H9 (cell line): ENCODE measurements around the gene TCF4. TPM values are rescaled to one million over a fixed set of nuclear protein-coding genes. Genes with fewer than 3 reads are reported as not detected.

ENCODE experiments used
- DNase-seq: peaks from one replicate; pipeline ENCODE4 v3.0.0-alpha.2; 2017
- H2AFZ ChIP-seq: one replicate; pipeline ENCODE4 v1.6.1; 2013; ENCODE audit warnings: mild to moderate bottlenecking, low read length, control low read depth, moderate library complexity
- H2AK5ac ChIP-seq: 2 replicates; pipeline ENCODE4 v1.6.1; 2013; ENCODE audit warnings: low read length, control low read depth, mixed read lengths; ENCODE audit not compliant: insufficient read length
- H2BK120ac ChIP-seq: one replicate; pipeline ENCODE4 v1.6.1; 2013; ENCODE audit warnings: low read depth, mild to moderate bottlenecking, low read length, control low read depth, inconsistent platforms; ENCODE audit not compliant: poor library complexity, severe bottlenecking
- H2BK12ac ChIP-seq: 2 replicates; pipeline ENCODE4 v1.6.1; 2013; ENCODE audit warnings: low read length, control low read depth, mixed read lengths, low read depth; ENCODE audit not compliant: insufficient read length
- H2BK15ac ChIP-seq: 2 replicates; pipeline ENCODE4 v1.6.1; 2013; ENCODE audit warnings: low read depth, low read length, control low read depth
- H2BK20ac ChIP-seq: one replicate; pipeline ENCODE4 v1.6.1; 2013; ENCODE audit warnings: low read depth, mild to moderate bottlenecking, low read length, control low read depth, inconsistent platforms; ENCODE audit not compliant: poor library complexity, severe bottlenecking
- H2BK5ac ChIP-seq: 2 replicates; pipeline ENCODE4 v1.6.1; 2013; ENCODE audit warnings: low read length, control low read depth, mixed read lengths; ENCODE audit not compliant: insufficient read length
- H3K14ac ChIP-seq: 2 replicates; pipeline ENCODE4 v1.6.1; 2013; ENCODE audit warnings: low read length, control low read depth; ENCODE audit not compliant: insufficient read depth
- H3K18ac ChIP-seq: 2 replicates; pipeline ENCODE4 v1.6.1; 2013; ENCODE audit warnings: low read depth, mild to moderate bottlenecking, mixed read lengths, low read length, control low read depth; ENCODE audit not compliant: insufficient read length
- H3K23ac ChIP-seq: 2 replicates; pipeline ENCODE4 v1.6.1; 2013; ENCODE audit warnings: low read length, control low read depth, mixed read lengths, low read depth; ENCODE audit not compliant: insufficient read length
- H3K23me2 ChIP-seq: 2 replicates; pipeline ENCODE4 v1.6.1; 2013; ENCODE audit warnings: low read depth, mild to moderate bottlenecking, mixed read lengths, low read length, control low read depth; ENCODE audit not compliant: insufficient read length, poor library complexity, severe bottlenecking
- H3K27ac ChIP-seq: 2 replicates; pipeline ENCODE4 v1.5.1; 2013; ENCODE audit warnings: low read length, control low read depth, mixed read lengths, low read depth; ENCODE audit not compliant: insufficient read length
- H3K27me3 ChIP-seq: 2 replicates; pipeline ENCODE4 v1.6.1; 2013; ENCODE audit warnings: low read length, control low read depth, inconsistent platforms; ENCODE audit not compliant: insufficient read depth
- H3K4ac ChIP-seq: 2 replicates; pipeline ENCODE4 v1.6.1; 2013; ENCODE audit warnings: low read depth, mild to moderate bottlenecking, control low read depth, inconsistent platforms, low read length, moderate library complexity
- H3K4me1 ChIP-seq: 2 replicates; pipeline ENCODE4 v1.6.1; 2013; ENCODE audit warnings: low read length, control low read depth, inconsistent platforms; ENCODE audit not compliant: insufficient read depth
- H3K4me2 ChIP-seq: 2 replicates; pipeline ENCODE4 v1.6.1; 2013; ENCODE audit warnings: low read length, control low read depth, mixed read lengths; ENCODE audit not compliant: insufficient read length, insufficient read depth
- H3K56ac ChIP-seq: 2 replicates; pipeline ENCODE4 v1.6.1; 2013; ENCODE audit warnings: low read depth, mild to moderate bottlenecking, mixed read lengths, low read length, control low read depth; ENCODE audit not compliant: insufficient read length
- H3K79me1 ChIP-seq: 2 replicates; pipeline ENCODE4 v1.6.1; 2013; ENCODE audit warnings: low read depth, mild to moderate bottlenecking, moderate library complexity, low read length, control low read depth, inconsistent platforms; ENCODE audit not compliant: insufficient read depth, poor library complexity, severe bottlenecking
- H3K79me2 ChIP-seq: 2 replicates; pipeline ENCODE4 v1.6.1; 2013; ENCODE audit warnings: low read length, control low read depth, inconsistent platforms; ENCODE audit not compliant: insufficient read depth
- H3K9ac ChIP-seq: 2 replicates; pipeline ENCODE4 v1.6.1; 2013; ENCODE audit warnings: low read length, control low read depth, mixed read lengths; ENCODE audit not compliant: insufficient read length; ENCODE audit errors: extremely low read depth
- H3K9me3 ChIP-seq: one replicate; pipeline ENCODE4 v1.6.1; 2013; ENCODE audit warnings: low read depth, low read length, inconsistent platforms; ENCODE audit not compliant: control insufficient read depth
- H3T11ph ChIP-seq: one replicate; pipeline ENCODE4 v1.6.1; 2013; ENCODE audit warnings: mild to moderate bottlenecking, low read length, control low read depth, inconsistent platforms
- H4K20me1 ChIP-seq: one replicate; pipeline ENCODE4 v1.6.1; 2013; ENCODE audit not compliant: control insufficient read depth, insufficient read length, insufficient read depth
- H4K5ac ChIP-seq: 2 replicates; pipeline ENCODE4 v1.6.1; 2013; ENCODE audit warnings: low read depth, mild to moderate bottlenecking, mixed read lengths, low read length, control low read depth; ENCODE audit not compliant: insufficient read length
- H4K8ac ChIP-seq: replicated peaks from 2 replicates; pipeline ENCODE4 v1.6.1; 2013; ENCODE audit warnings: low read length, control low read depth, mixed read lengths, low read depth; ENCODE audit not compliant: insufficient read length
- H4K91ac ChIP-seq: 2 replicates; pipeline ENCODE4 v1.6.1; 2013; ENCODE audit warnings: low read depth, mild to moderate bottlenecking, moderate library complexity, mixed read lengths, low read length, control low read depth; ENCODE audit not compliant: insufficient read length
- H3K27ac Mint-ChIP-seq, 3 experiments: 2 replicates in 2 of 3; 3 replicates in 1 of 3; pipeline ENCODE4 v1.8.0; 2020 to 2021; ENCODE audit warnings: mixed read lengths in 3 of 3, mild to moderate bottlenecking in 1 of 3, moderate library complexity in 1 of 3
- H3K27me3 Mint-ChIP-seq: 2 replicates; pipeline ENCODE4 v1.8.0; 2021; ENCODE audit warnings: low read depth, mild to moderate bottlenecking, moderate library complexity, mixed read lengths
- H3K36me3 Mint-ChIP-seq, 3 experiments: 2 replicates in 2 of 3; 3 replicates in 1 of 3; pipeline ENCODE4 v1.8.0; 2020 to 2021; ENCODE audit warnings: low read depth in 3 of 3, mixed read lengths in 3 of 3; ENCODE audit not compliant: insufficient read depth in 1 of 3
- H3K4me1 Mint-ChIP-seq, 2 experiments: 2 replicates each; pipeline ENCODE4 v1.8.0; 2020; ENCODE audit warnings: mixed read lengths in 2 of 2
- H3K4me3 Mint-ChIP-seq, 2 experiments: 2 replicates in 1 of 2; 3 replicates in 1 of 2; pipeline ENCODE4 v1.8.0; 2020 to 2021; ENCODE audit warnings: mild to moderate bottlenecking in 2 of 2, mixed read lengths in 2 of 2, moderate library complexity in 1 of 2
- H3K9me3 Mint-ChIP-seq, 2 experiments: 2 replicates in 1 of 2; 3 replicates in 1 of 2; pipeline ENCODE4 v1.8.0; 2020; ENCODE audit warnings: mild to moderate bottlenecking in 2 of 2, mixed read lengths in 2 of 2, moderate library complexity in 1 of 2
- CTCF ChIP-seq: fragments of 200-600 bp; sonication (generic); conservative IDR thresholded peaks from 3 replicates; pipeline ENCODE4 v1.8.0; 2021; ENCODE audit warnings: antibody characterized with exemption, mild to moderate bottlenecking
- WGBS: extraction: QIAGEN DNeasy Blood & Tissue Kit; methylation state at CpG from one replicate; pipeline ENCODE4 v1.1.7; 2013; ENCODE audit warnings: missing lambda C conversion rate, low lambda C conversion rate, mixed read lengths; ENCODE audit not compliant: insufficient read length; ENCODE audit errors: extremely low coverage; 5-methylcytosine and 5-hydroxymethylcytosine counted together
- total RNA-seq: library from RNA; stranded (reverse); gene quantifications from 2 replicates; pipeline ENCODE4 v1.2.1, GENCODE V29; 2021

The TCF4 gene
- total RNA-seq, 1 experiment from 2014 or later = 99.4 TPM

- no peaks in the 10 kb centered on the region for H3K79me1 ChIP-seq
- H3K4me2 ChIP-seq = no peak overlapping the region
- H3T11ph ChIP-seq = no peak overlapping the region
- Mint-ChIP-seq H3K27me3 (no peaks in the 10 kb centered on the region), H3K27ac (peak overlapping the region; percentile 8 to 65 (median 47); a peak in 3 of 7 replicates), H3K4me1 (peaks cover 17 to 18% of the 10 kb centered on the region in 2 experiments), H3K4me3 (no peak overlapping the region), H3K36me3 (peaks cover 12 to 32% (median 30%) of the 10 kb centered on the region in 3 experiments), H3K9me3 (peaks cover 0 to 3% of the 10 kb centered on the region in 2 experiments; a peak in 1 of 5 replicates)
- H4K20me1 ChIP-seq = no peaks in the 10 kb centered on the region
- H4K8ac ChIP-seq = no peak overlapping the region
- WGBS = no CpG with 5 or more reads among the region's 13 CpGs
- H2BK120ac ChIP-seq = no peak overlapping the region
- H2BK12ac ChIP-seq = no peak overlapping the region
- no peak for DNase-seq
- no peak overlapping the region for H2AK5ac ChIP-seq
- no peak overlapping the region for H3K27ac ChIP-seq
- H4K91ac ChIP-seq = no peak overlapping the region
- no peak overlapping the region for H3K14ac ChIP-seq
- H3K4ac ChIP-seq = no peak overlapping the region
- H3K56ac ChIP-seq = no peak overlapping the region
- H3K79me2 ChIP-seq = no peaks in the 10 kb centered on the region
- no peak overlapping the region for H2AFZ ChIP-seq
- H3K9ac ChIP-seq = no peak overlapping the region
- no peak overlapping the region for H3K23ac ChIP-seq
- H3K4me1 ChIP-seq = peaks cover 8% of the 10 kb centered on the region; the same call in 1 of the 2 replicates
- TF ChIP-seq CTCF = no peak
- H2BK15ac ChIP-seq = no peak overlapping the region
- H2BK5ac ChIP-seq = no peak overlapping the region
- H4K5ac ChIP-seq = no peak overlapping the region
- H3K18ac ChIP-seq = no peak overlapping the region
- no peaks in the 10 kb centered on the region for H3K27me3 ChIP-seq
- no peaks in the 10 kb centered on the region for H3K23me2 ChIP-seq
- no peak overlapping the region for H2BK20ac ChIP-seq
- H3K9me3 ChIP-seq = no peaks in the 10 kb centered on the region
Observed at GRCh38 chr18:55251254-55251971, 336.6 kb downstream of the TCF4 start.
